LNCAP (cell line): Measurements from ENCODE around the gene KNTC1.

Experiments
- TF ChIP-seq, protein P1 (sequence below): fragments of 450-650 bp; IDR thresholded peaks from 2 replicates; pipeline ENCODE4 v1.5.1; 2017; ENCODE audit warnings: mild to moderate bottlenecking

Gene KNTC1

GRCh38 chr12:122505419-122506051, 21.5 kb upstream of the KNTC1 start:
- TF ChIP-seq, protein P1, sequence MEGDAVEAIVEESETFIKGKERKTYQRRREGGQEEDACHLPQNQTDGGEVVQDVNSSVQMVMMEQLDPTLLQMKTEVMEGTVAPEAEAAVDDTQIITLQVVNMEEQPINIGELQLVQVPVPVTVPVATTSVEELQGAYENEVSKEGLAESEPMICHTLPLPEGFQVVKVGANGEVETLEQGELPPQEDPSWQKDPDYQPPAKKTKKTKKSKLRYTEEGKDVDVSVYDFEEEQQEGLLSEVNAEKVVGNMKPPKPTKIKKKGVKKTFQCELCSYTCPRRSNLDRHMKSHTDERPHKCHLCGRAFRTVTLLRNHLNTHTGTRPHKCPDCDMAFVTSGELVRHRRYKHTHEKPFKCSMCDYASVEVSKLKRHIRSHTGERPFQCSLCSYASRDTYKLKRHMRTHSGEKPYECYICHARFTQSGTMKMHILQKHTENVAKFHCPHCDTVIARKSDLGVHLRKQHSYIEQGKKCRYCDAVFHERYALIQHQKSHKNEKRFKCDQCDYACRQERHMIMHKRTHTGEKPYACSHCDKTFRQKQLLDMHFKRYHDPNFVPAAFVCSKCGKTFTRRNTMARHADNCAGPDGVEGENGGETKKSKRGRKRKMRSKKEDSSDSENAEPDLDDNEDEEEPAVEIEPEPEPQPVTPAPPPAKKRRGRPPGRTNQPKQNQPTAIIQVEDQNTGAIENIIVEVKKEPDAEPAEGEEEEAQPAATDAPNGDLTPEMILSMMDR: no peak

DNA sequence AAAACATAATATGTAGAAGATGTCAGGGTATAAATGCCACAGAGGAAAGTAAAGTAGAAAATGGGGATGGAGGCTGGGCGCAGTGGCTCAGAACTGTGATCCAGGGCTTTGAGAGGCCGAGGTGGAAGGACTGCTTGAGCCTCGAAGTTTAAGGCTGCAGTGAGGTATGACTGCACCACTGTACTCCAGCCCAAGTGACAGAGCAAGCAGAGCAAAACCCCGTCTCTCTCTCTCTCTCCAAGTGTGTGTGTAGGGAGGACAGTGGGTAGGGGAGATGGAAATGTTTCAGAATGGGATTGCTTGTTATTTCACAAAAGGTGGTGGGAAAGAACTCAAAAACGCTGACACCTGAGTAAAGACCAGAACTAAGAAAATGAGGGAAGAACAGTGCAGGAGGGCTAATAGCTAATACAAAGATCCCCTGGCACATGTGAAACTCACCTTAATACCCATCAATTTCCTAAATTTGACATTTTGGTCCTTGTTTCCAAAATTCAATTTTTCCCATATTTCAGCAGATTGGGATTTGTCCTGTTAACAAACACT, 20.6 kb upstream of the KNTC1 start:
- TF ChIP-seq, protein P1: no peak

DNA sequence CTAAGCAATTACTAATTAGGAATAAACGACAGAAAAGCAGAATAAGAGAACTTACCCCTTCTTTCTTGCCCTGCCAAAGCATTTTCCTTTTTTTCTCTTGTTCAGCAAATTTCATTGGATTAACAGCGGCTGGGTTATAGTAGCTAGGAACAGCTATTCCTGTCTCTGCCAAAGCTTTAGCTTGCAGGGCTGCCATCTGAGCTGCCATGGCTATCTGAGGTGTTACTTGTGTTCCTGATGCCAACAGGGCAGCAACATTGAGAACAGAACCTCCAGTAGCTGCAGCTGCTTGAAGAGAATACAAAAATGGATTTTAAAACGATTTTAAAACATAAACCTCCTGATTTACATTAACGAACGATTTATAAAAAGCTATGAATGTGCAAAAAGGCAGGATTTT, 18.9 kb upstream of the KNTC1 start:
- TF ChIP-seq, protein P1: no peak

DNA sequence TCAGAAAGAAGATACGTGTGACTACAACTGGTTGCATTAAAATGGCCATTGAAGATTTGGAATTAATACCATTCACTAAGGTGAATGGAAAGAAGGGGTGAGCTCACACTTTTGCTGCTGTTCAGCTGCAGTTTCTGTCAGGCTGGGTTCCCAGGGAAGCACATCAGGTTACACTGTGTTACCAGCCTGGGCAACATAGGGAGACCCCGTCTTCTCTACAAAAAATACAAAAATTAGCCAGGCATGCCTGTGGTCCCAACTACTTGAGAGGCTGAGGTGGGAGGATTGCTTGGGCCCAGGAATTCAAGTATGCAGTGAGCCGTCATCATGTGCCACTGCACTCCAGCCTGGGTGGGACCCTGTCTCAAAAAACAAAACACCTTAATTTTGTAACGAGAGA, 13.4 kb upstream of the KNTC1 start:
- TF ChIP-seq, protein P1: no peak

GRCh38 chr12:122515275-122515674, 11.8 kb upstream of the KNTC1 start:
- TF ChIP-seq, protein P1: no peak

- TF ChIP-seq, protein P1: no peak
Measured at GRCh38 chr12:122516544-122517361, 10.3 kb upstream of the KNTC1 start.

GRCh38 chr12:122517877-122518276, 9.2 kb upstream of the KNTC1 start:
- TF ChIP-seq, protein P1: no peak
